ENCODE data around the gene UQCRQ. TPM values are rescaled to one million over a fixed set of nuclear protein-coding genes. Genes with fewer than 3 reads are reported as not detected.

The UQCRQ gene
- total and polyA plus RNA-seq, 2 experiments from 2014 or later, result 104 to 1,308 TPM

DNA sequence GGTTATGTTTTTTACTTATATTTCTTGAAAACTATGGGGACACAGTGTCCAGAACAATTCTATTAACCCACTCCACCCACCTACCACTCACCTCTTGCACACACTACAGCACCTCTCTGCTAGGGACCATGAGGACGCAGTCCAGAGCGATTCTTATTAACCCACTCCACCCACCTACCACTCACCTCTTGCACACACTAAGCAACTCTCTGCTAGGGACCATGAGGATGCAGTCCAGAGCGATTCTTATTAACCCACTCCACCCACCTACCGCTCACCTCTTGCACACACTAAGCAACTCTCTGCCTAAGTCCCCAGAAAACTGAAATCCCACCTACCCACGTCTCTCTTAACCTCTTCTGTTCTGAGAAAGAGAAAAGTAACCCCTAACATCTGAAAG lies 33.8 kb upstream of the UQCRQ start:
- DNase-seq (ENCODE audit: low spot score) (no peak), ATAC-seq (no peak)
- 0 out of 2 replicates have a peak, but pooled peaks cover 4% of the 10 kb centered on the region for H3F3A ChIP-seq (replicated peaks; ENCODE audit: low read depth)
- Mint-ChIP-seq H3K27me3 (ENCODE audit: insufficient read depth, low read depth, poor library complexity) (peaks cover 40% of the 10 kb centered on the region), H3K9me3 (no peaks in the 10 kb centered on the region), H3K27ac (no peak overlapping the region), H3K4me1 (peaks cover 4% of the 10 kb centered on the region), H3K36me3 (ENCODE audit: low read depth) (no peaks in the 10 kb centered on the region; the same call in 2 of the 3 replicates), H3K4me3 (no peak overlapping the region)
- H3K4me2 ChIP-seq, result no peak overlapping the region
- peaks cover 56% of the 10 kb centered on the region for H3K27me3 ChIP-seq (ENCODE audit: insufficient read depth)
- TF ChIP-seq, protein P1, sequence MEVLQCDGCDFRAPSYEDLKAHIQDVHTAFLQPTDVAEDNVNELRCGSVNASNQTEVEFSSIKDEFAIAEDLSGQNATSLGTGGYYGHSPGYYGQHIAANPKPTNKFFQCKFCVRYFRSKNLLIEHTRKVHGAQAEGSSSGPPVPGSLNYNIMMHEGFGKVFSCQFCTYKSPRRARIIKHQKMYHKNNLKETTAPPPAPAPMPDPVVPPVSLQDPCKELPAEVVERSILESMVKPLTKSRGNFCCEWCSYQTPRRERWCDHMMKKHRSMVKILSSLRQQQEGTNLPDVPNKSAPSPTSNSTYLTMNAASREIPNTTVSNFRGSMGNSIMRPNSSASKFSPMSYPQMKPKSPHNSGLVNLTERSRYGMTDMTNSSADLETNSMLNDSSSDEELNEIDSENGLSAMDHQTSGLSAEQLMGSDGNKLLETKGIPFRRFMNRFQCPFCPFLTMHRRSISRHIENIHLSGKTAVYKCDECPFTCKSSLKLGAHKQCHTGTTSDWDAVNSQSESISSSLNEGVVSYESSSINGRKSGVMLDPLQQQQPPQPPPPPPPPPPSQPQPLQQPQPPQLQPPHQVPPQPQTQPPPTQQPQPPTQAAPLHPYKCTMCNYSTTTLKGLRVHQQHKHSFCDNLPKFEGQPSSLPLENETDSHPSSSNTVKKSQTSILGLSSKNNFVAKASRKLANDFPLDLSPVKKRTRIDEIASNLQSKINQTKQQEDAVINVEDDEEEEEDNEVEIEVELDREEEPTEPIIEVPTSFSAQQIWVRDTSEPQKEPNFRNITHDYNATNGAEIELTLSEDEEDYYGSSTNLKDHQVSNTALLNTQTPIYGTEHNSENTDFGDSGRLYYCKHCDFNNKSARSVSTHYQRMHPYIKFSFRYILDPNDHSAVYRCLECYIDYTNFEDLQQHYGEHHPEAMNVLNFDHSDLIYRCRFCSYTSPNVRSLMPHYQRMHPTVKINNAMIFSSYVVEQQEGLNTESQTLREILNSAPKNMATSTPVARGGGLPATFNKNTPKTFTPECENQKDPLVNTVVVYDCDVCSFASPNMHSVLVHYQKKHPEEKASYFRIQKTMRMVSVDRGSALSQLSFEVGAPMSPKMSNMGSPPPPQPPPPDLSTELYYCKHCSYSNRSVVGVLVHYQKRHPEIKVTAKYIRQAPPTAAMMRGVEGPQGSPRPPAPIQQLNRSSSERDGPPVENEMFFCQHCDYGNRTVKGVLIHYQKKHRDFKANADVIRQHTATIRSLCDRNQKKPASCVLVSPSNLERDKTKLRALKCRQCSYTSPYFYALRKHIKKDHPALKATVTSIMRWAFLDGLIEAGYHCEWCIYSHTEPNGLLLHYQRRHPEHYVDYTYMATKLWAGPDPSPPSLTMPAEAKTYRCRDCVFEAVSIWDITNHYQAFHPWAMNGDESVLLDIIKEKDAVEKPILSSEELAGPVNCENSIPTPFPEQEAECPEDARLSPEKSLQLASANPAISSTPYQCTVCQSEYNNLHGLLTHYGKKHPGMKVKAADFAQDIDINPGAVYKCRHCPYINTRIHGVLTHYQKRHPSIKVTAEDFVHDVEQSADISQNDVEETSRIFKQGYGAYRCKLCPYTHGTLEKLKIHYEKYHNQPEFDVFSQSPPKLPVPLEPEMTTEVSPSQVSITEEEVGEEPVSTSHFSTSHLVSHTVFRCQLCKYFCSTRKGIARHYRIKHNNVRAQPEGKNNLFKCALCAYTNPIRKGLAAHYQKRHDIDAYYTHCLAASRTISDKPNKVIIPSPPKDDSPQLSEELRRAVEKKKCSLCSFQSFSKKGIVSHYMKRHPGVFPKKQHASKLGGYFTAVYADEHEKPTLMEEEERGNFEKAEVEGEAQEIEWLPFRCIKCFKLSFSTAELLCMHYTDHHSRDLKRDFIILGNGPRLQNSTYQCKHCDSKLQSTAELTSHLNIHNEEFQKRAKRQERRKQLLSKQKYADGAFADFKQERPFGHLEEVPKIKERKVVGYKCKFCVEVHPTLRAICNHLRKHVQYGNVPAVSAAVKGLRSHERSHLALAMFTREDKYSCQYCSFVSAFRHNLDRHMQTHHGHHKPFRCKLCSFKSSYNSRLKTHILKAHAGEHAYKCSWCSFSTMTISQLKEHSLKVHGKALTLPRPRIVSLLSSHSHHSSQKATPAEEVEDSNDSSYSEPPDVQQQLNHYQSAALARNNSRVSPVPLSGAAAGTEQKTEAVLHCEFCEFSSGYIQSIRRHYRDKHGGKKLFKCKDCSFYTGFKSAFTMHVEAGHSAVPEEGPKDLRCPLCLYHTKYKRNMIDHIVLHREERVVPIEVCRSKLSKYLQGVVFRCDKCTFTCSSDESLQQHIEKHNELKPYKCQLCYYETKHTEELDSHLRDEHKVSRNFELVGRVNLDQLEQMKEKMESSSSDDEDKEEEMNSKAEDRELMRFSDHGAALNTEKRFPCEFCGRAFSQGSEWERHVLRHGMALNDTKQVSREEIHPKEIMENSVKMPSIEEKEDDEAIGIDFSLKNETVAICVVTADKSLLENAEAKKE (CRISPR knock-in tag; IDR thresholded peaks at IDR 0.05), result no peak
- TF ChIP-seq EZH2phosphoT487 (IDR thresholded peaks at IDR 0.05; ENCODE audit: unreplicated experiment) (no peak), POLR2AphosphoS5 (IDR thresholded peaks at IDR 0.05; ENCODE audit: low read depth) (no peak), EZH2 (IDR thresholded peaks at IDR 0.05; ENCODE audit: low read depth, unreplicated experiment) (no peak), ZNF114 (CRISPR knock-in tag; IDR thresholded peaks at IDR 0.05) (no peak), ZNF331 (CRISPR knock-in tag; IDR thresholded peaks at IDR 0.05; ENCODE audit: low read depth) (no peak), NANOG (IDR thresholded peaks at IDR 0.05; ENCODE audit: borderline replicate concordance) (no peak), JUNB (IDR thresholded peaks at IDR 0.05; ENCODE audit: unreplicated experiment) (no peak), CREB1 (CRISPR knock-in tag; IDR thresholded peaks at IDR 0.05; ENCODE audit: low read depth) (no peak), STAT1 (IDR thresholded peaks at IDR 0.05; ENCODE audit: unreplicated experiment) (no peak)
- TF ChIP-seq, protein P2, sequence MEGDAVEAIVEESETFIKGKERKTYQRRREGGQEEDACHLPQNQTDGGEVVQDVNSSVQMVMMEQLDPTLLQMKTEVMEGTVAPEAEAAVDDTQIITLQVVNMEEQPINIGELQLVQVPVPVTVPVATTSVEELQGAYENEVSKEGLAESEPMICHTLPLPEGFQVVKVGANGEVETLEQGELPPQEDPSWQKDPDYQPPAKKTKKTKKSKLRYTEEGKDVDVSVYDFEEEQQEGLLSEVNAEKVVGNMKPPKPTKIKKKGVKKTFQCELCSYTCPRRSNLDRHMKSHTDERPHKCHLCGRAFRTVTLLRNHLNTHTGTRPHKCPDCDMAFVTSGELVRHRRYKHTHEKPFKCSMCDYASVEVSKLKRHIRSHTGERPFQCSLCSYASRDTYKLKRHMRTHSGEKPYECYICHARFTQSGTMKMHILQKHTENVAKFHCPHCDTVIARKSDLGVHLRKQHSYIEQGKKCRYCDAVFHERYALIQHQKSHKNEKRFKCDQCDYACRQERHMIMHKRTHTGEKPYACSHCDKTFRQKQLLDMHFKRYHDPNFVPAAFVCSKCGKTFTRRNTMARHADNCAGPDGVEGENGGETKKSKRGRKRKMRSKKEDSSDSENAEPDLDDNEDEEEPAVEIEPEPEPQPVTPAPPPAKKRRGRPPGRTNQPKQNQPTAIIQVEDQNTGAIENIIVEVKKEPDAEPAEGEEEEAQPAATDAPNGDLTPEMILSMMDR (conservative IDR thresholded peaks at IDR 0.05; ENCODE audit: low read depth in 2 of 2), result no peak
- TF ChIP-seq, protein P3, sequence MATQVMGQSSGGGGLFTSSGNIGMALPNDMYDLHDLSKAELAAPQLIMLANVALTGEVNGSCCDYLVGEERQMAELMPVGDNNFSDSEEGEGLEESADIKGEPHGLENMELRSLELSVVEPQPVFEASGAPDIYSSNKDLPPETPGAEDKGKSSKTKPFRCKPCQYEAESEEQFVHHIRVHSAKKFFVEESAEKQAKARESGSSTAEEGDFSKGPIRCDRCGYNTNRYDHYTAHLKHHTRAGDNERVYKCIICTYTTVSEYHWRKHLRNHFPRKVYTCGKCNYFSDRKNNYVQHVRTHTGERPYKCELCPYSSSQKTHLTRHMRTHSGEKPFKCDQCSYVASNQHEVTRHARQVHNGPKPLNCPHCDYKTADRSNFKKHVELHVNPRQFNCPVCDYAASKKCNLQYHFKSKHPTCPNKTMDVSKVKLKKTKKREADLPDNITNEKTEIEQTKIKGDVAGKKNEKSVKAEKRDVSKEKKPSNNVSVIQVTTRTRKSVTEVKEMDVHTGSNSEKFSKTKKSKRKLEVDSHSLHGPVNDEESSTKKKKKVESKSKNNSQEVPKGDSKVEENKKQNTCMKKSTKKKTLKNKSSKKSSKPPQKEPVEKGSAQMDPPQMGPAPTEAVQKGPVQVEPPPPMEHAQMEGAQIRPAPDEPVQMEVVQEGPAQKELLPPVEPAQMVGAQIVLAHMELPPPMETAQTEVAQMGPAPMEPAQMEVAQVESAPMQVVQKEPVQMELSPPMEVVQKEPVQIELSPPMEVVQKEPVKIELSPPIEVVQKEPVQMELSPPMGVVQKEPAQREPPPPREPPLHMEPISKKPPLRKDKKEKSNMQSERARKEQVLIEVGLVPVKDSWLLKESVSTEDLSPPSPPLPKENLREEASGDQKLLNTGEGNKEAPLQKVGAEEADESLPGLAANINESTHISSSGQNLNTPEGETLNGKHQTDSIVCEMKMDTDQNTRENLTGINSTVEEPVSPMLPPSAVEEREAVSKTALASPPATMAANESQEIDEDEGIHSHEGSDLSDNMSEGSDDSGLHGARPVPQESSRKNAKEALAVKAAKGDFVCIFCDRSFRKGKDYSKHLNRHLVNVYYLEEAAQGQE (IDR thresholded peaks at IDR 0.05; ENCODE audit: unreplicated experiment), result no peak
- TF ChIP-seq, protein P4, sequence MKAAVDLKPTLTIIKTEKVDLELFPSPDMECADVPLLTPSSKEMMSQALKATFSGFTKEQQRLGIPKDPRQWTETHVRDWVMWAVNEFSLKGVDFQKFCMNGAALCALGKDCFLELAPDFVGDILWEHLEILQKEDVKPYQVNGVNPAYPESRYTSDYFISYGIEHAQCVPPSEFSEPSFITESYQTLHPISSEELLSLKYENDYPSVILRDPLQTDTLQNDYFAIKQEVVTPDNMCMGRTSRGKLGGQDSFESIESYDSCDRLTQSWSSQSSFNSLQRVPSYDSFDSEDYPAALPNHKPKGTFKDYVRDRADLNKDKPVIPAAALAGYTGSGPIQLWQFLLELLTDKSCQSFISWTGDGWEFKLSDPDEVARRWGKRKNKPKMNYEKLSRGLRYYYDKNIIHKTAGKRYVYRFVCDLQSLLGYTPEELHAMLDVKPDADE (IDR thresholded peaks at IDR 0.05), result no peak
- H2AFZ ChIP-seq, result no peak overlapping the region
- H3K4me3 ChIP-seq, result no peak overlapping the region
- H3K36me3 ChIP-seq (ENCODE audit: insufficient read depth), result no peaks in the 10 kb centered on the region
- H3K9me2 ChIP-seq (ENCODE audit: insufficient read depth), result no peaks in the 10 kb centered on the region
- H3K79me2 ChIP-seq (replicated peaks; ENCODE audit: insufficient read depth), result no peaks in the 10 kb centered on the region
- H3K4me1 ChIP-seq (ENCODE audit: insufficient read depth), result no peaks in the 10 kb centered on the region
- H3K27ac ChIP-seq (ENCODE audit: low read depth), result no peak overlapping the region
- no peaks in the 10 kb centered on the region for H4K20me1 ChIP-seq (replicated peaks; ENCODE audit: insufficient read depth)

All from GM23338 (cell line).